GM18870 (cell line): ENCODE results near the gene UBE2E1.
"Not testable (repeated sequence)": the region's sequence is repeated elsewhere in the genome, so short reads cannot be mapped to it uniquely, and the experiment has no call there.

Experiments
- ATAC-seq: cut with Tn5 transposase; IDR thresholded peaks from one replicate; pipeline ENCODE4 v1.9.1; 2021; ENCODE audit warnings: moderate library complexity; ENCODE audit not compliant: unreplicated experiment

UBE2E1 gene

DNA sequence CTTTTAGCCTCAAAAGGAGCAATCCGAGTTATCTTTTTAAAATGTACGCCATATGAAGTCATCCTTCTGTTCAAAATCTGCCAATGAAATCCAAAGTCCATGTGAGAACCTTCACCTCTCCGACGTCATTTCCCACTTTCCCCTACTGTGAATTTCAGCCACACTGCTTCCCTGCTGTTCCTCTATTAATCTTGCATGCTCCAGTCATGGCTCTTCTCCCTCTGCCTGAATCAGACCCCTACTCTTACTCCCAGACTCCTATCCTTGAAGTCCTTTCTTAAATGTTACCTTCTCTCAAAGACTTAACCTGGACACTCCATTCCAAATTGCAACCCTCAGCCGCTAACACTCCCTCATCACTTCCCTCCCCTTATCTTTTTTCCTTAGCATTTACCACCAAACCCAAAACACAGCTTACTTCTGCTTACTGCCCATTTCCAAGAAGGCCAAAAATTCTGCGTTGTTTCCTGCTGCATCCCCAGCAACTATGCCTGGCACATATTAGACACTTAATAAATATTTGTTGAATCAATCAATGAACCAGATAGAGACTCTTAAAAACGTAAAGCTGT, 109.9 kb downstream of the UBE2E1 start:
- no peak for ATAC-seq

DNA sequence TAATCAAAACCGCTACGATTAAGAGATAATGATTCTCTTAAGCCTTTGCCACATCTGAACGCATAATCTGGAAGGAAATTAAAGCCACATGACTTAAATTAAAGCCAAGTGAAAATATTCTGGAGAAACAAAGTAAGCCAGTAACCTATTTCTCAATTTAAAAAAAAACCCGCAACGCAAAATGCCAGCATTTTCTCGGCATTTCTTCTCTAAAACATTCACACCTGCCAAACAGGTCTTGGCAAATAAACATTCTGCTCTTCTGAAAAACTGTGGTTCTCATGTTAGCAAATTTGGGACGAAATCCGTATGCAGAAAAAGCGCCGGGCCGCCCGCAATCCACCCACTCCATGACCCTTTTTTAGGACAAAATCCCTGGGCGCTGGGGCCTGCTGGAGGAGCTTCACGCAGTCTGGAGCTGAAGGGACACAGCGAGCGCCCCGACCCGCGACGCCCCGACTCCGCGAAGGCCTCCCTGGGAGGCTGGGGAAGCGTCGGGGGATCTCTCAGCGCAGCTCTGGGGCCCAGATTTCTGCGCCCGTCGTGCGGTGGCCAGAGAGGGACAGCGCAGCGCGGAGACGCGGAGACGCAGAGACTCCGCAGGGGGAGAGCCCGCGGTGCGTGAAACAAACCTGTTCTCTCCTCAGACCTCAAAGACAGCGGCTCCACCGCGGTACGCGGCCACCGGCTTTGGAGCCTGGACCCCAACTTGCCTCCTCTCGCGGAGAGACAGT, 110.6 kb downstream of the UBE2E1 start:
- ATAC-seq = peak; percentile 49

DNA sequence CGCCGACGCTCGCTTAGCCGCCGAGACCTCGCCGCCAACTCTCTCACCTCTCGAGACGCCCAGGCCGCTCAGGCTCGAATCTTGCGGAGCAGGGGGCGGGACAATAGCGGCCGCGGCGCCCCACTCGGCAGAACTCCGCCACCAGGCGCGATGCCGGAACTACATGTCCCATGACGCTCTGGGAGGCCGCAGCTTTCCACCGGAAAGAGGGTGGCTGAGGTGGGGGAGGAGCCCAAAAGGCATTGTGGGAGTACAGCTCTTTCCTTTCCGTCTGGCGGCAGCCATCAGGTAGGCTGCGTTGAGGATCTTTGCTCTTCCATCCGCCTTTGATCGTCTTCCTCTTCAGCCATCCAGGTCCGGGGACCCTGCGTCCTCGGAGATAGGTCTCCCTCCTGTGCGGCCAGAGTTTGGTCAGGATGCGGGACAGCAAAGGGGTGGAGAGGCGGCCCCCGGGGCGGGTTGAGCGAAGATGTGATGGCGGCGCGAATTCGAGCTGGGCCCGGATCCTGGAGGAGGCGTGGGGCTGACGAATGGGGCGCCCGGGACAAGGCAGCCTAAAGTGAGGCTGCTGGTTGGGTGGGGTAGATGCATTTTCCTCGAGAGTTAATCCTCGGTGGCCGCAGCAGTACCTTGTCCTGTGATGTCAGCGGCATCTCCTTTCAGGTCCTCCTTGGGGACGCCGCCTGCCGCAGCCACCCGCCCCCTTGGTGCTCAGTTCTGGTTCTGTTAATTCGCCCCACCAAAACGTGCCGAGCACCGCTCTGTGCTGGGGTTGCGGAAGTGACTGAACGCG, 111.3 kb downstream of the UBE2E1 start, which contains the start of the genes NKIRAS1 and RPL15:
Gene NKIRAS1, minus strand, starts transcription at position 105 of the 793 bp plus-strand sequence. CDS start 6,086 bp downstream, outside the sequence.
Gene RPL15, plus strand, starts transcription at position 247 of the 793 bp plus-strand sequence. CDS start 728 bp downstream, outside the sequence.
- peak; percentile 89 for ATAC-seq

DNA sequence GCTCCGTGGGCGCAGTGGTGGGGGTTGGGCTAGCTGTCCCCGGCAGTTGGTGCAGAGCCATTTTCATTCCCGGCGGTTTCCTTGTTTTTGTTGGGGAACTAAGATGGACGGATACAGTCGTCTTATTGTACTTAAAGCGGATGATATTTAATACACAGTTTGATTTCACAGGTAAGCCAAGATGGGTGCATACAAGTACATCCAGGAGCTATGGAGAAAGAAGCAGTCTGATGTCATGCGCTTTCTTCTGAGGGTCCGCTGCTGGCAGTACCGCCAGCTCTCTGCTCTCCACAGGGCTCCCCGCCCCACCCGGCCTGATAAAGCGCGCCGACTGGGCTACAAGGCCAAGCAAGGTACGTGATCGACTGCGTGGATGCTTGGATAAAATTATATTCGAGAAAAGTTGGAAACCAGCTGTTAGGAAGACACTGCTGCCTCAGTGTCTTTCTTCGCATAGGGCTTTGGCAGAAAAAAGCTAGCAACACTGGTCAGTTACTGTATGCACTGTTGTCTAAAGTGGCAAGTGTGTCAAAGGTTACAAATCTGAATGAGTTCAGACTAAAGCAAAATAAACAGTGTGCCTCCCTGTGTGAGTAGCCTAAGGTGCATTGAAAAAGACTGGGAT, 112.0 kb downstream of the UBE2E1 start:
- ATAC-seq = not testable (repeated sequence)

DNA sequence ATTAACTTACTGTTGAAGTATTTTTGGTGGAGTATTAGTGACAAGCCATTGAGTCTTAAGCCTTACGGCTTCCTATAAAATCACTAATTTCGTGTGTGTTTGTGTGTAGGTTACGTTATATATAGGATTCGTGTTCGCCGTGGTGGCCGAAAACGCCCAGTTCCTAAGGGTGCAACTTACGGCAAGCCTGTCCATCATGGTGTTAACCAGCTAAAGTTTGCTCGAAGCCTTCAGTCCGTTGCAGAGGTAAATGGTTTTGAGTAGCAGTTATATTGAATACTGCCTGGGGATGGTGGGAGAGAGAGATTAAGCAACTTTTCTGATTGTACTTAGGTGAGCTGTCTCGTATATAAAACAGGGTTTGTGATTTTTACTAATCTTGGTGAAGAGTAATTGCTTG, 112.6 kb downstream of the UBE2E1 start:
- not testable (repeated sequence) for ATAC-seq

DNA sequence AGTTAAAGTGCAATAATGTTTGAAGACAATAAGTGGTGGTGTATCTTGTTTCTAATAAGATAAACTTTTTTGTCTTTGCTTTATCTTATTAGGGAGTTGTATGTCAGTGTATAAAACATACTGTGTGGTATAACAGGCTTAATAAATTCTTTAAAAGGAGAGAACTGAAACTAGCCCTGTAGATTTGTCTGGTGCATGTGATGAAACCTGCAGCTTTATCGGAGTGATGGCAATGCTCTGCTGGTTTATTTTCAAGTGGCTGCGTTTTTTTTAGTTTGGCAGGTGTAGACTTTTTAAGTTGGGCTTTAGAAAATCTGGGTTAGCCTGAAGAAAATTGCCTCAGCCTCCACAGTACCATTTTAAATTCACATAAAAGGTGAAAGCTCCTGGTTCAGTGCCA, 113.9 kb downstream of the UBE2E1 start:
- no peak for ATAC-seq

DNA sequence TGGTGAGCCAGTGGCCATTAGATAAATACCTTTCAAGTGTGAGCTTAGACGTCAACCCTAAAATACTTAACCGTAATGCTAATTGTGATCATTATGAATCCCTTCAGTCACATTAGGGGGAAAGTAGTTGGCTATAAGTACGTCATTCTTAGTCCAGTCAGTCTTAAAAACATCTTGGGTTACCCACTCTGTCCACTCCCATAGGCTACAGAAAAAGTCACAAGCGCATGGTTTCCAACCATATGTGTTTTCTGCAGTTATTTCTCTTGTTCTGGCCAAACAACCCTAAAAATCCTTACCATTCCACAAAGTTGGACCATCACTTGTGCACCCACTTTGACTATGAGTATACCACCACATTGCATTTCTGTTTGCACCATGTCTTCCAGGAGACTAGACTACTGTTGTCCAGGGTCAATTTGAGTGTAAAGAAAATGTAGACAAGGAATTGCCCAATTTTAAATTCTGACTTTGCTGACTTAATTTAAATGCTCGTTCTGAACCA, 114.4 kb downstream of the UBE2E1 start:
- ATAC-seq = no peak

DNA sequence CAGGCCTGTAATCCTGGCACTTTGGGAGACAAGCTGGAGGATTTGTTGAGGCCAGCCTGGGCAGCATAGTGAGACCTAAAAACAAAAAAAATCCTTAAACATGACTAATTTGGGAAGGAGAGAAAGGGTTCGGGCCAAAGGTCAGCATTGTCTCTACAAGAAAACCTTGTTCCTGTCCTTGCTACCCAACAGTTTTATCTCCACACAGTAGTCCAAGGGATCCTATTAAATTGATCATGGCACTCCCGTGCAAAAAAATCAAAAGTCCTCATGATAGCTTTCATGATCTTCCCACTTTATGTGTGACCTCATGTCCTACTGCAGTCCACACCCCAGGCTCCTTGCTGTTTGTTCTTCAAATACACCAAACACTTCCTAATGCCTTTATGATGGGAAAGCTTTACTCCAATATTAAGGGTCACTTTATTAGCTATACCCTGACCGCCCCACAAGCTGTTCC, 115.3 kb downstream of the UBE2E1 start:
- no peak for ATAC-seq

DNA sequence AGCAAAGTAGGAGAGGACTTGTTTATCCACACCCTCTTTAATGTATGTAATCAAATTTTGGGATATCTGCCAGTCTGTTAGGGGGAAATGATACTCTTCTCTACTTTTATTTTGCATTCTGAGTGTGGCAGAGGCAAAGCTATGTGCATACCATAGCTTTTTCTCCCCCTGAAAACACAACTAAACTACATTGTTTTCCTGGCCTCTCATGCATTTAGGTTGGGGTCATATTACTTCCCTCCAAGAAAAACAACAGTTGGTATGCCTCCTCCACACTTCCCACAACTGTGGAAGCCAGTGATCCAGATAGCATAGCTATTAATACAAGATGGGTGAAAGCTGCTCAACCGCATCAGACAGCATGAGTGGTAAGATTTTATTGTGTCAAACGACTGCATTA, 118.0 kb downstream of the UBE2E1 start:
- ATAC-seq = no peak

DNA sequence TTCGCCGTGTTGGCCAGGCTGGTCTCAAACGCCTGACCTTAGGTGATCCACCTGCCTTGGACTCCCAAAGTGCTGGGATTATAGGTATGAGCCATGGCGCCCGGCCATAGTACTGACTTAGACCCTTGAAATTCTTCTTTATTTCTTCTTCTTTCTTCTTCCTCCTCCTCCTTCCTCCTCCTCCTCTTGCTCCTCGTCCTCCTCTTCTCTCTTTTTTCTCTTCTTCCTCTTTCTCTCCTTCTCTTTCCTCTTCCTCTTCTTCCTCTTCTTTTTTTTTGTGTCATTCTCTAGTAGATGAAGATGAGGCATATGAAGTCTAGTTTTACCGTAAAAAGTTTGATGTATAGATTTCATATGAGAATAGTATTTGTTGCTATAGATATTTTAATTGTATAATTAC, 120.5 kb downstream of the UBE2E1 start:
- ATAC-seq = no peak

DNA sequence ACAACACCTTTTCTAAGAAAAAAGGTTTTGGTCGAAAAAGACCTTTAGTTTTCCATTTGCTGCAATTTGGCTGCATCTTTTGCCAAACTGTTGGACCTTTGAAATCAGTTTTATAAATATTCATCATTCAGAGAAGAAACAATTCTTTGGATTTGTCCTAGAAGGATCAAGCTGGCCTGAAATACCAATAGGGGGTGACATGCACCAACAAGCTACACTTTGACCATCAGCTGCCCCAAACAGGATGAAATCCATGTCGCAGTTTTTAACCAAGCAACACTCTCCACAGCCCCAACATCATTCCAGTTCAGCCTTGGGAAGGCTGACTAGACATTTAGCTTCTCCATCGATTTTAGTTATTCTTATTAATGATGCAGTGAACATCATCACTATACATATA, 121.0 kb downstream of the UBE2E1 start:
- ATAC-seq = no peak

DNA sequence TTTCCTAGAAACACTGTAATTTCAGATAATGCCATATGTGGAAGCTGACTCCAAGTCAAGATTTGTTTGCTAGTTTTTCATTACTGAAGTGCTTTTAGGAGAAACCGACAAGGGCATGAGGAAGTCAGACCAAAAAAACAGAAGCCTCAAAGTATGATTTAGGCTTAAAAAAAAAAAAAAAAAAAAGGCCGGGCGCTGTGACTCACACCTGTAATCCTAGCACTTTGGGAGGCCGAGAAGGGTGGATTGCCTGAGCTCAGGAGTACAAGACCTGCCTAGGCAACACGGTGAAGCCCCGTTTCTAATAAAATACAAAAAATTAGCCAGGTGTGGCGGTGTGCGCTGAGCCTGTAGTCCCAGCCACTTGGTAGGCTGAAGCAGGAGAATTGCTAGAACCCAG, 122.8 kb downstream of the UBE2E1 start:
- ATAC-seq = no peak

DNA sequence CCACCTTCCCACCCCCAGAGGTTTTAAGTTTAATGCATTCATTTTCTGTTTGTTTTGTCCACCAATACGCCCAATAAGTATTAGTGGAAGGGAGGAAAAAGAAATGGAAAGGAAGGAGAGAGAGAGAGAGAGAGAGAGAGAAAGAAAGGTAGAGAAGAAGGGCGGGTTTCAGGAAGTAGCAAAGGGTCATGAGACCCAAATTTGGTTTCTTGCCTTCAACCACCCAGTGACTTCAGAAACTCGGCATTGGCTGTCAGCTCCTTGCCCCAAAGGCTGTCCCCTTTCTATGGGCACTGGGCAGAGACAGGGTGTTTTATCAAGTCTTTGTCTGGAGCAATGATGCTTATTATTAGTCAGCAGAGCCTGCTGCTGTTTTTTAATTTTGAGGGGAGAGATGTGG, 125.8 kb downstream of the UBE2E1 start:
- ATAC-seq = no peak

DNA sequence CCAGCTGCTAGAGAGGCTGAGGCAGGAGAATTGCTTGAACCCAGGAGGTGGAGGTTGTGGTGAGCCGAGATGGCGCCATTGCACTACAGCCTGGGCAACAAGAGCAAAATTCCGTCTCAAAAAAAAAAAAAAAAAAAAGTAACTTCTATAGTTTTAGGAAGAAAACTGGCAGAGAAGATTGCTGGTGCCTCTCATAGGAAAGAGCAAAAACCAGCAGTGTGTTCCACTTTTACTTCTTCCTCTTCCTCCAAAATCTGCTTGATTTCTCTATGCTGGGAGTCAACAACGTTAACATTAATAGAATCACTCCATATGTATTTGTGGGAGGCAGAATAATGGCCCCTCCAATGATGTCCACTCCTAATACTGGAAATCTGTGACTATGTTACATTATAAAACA, 126.8 kb downstream of the UBE2E1 start:
- ATAC-seq = no peak

DNA sequence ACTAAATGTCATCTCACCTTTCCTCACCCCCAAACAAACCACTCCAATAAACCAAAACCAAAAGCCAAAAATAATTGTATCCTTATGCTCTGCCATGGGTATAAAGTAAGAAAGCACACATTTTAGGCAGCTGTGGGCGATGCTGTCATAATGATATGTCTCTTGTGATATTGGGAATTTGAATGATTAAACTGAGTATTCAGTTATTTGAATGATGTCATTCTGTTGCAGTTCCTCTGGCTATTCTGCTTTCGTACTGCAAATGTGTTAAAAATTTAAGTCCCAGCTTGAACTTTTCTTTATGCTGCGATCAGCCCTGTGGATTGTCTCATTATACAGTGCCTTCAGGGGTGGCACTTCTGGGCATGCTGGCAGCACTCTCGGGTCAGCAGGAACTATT, 128.5 kb downstream of the UBE2E1 start:
- no peak for ATAC-seq

DNA sequence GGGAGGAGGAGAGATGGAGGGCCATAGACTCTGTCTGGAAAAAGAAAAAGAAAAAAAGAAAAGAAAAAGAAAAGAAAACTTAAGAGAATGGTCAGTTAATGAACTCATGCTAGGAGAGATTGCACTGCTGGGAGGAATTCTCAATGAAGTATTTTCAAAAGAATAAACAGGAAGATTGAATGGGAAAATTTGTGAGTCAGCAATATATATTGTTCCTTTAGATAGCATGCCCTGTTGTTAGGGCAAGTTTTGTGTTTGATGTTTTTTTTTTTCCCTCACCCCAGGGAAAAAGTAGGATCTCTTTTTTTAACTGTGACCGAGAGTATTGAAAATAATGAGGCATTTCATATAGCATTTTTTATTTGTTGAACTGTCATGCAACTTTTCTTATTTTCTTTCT, 131.5 kb downstream of the UBE2E1 start:
- ATAC-seq = no peak

DNA sequence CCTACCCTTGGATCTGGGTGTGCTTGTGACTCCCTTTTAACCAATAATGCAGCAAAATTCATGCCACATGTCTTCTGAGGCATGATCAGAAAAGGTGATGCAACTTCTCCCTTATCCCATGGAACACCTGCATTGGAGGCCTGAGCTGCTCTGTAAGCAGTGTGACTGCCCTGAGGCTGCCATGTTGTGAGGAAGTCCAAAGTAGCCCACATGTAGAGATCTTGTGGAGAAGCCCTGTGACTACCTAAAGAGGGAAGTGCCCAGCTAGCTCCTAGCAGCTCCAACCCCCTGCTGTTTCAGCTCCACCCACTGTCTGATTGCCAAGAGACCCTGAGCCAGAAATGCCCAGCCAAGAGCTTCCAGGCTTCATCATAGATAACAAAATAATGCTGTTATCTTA, 132.9 kb downstream of the UBE2E1 start:
- no peak for ATAC-seq

DNA sequence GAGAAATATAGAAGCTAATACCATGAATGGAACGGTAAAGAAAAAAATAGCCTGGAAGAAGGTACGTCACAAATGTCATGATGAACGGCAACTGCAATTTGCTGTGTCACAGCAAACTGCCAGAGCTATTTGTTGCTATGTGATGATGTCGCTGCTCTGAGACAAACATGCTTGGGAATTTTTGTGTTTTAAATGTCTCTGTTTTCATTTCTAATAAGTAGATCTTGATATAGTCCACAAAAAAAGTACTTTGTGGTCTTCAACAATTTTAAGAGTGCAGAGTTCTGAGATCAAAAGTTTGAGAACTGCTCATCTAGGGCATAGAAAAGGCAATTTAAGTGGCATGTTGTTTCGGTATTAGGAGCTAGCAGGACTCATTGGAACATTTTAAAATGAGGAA, 135.0 kb downstream of the UBE2E1 start:
- ATAC-seq = no peak
